Coronary artery (tissue), 2 donors: ENCODE data around the gene SPARCL1.

ENCODE experiments used
- DNase-seq: peaks from one replicate; pipeline ENCODE4 v3.0.0-alpha.2; 2017; ENCODE audit warnings: low spot score
- H3K27ac ChIP-seq, 2 donors: fragments of 200-600 bp; sonication (generic); one replicate each; pipeline ENCODE4 v1.5.1; 2016 to 2019
- H3K4me3 ChIP-seq: fragments of 200-600 bp; sonication (generic); 2 replicates; pipeline ENCODE4 v1.5.1; 2016; ENCODE audit warnings: mild to moderate bottlenecking, moderate library complexity
- TF ChIP-seq, protein P1 (sequence below): fragments of 200-600 bp; sonication (generic); IDR thresholded peaks from one replicate; pipeline ENCODE4 v1.5.1; 2019; ENCODE audit warnings: antibody characterized with exemption

SPARCL1 gene

DNA sequence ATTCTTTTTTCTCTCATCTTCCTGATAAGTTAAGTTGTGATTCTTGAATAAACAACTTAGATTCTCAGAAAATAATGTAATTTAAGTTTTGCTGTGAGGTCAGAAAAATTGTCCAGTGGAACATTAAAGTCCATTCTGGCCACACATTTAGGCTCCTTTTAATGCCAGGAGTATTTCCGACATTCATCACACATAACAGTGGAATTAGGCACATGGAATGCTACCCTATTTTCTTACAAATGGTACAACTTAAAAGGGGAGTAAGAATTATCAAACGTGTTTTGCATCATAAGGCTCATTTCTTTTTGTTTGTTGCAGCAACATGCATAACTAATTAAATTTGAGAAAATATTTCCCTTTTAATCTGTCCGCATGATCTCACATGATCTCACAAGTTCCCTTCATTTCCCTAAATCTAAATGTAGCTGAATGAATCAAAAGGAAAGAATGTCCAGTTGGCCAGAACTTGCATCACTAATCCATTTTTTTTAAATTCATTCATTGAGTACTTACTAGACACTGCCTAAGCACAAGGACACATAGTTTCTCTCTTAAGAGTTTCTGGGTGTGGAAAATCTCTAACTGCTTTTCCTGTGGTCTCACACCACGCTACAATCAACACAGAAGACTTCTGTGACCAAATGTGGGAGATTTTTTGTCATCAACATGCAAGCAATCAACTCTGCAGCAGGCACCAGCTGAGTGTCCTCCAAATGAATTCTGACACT lies 22.0 kb downstream of the SPARCL1 start:
- TF ChIP-seq, protein P1, sequence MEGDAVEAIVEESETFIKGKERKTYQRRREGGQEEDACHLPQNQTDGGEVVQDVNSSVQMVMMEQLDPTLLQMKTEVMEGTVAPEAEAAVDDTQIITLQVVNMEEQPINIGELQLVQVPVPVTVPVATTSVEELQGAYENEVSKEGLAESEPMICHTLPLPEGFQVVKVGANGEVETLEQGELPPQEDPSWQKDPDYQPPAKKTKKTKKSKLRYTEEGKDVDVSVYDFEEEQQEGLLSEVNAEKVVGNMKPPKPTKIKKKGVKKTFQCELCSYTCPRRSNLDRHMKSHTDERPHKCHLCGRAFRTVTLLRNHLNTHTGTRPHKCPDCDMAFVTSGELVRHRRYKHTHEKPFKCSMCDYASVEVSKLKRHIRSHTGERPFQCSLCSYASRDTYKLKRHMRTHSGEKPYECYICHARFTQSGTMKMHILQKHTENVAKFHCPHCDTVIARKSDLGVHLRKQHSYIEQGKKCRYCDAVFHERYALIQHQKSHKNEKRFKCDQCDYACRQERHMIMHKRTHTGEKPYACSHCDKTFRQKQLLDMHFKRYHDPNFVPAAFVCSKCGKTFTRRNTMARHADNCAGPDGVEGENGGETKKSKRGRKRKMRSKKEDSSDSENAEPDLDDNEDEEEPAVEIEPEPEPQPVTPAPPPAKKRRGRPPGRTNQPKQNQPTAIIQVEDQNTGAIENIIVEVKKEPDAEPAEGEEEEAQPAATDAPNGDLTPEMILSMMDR = no peak
- Histone ChIP-seq H3K27ac (peak overlapping the region; percentile 46 to 80), H3K4me3 (no peak overlapping the region)
- no peak for DNase-seq

DNA sequence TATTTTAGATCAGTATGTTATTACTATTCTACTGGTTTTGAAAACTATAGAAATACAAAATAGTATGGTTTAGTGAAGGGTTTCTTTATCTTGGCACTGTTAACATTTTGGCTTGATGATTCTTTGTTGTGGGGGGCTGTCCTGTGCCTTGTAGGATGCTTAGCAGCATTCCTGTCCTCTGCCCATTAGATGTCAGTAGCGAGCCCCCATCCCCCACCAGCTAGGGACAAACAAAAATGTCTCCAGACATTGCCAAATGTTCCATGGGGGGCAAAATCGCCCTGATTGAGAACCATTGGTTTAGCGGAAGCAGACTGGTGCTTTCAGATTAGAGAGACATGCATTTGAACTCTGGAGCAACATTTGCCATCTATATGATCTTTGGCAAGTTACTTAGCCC lies 23.3 kb downstream of the SPARCL1 start:
- DNase-seq = no peak
- Histone ChIP-seq H3K27ac (peak overlapping the region; percentile 46 to 80), H3K4me3 (no peak overlapping the region)
- TF ChIP-seq, protein P1 = no peak

DNA sequence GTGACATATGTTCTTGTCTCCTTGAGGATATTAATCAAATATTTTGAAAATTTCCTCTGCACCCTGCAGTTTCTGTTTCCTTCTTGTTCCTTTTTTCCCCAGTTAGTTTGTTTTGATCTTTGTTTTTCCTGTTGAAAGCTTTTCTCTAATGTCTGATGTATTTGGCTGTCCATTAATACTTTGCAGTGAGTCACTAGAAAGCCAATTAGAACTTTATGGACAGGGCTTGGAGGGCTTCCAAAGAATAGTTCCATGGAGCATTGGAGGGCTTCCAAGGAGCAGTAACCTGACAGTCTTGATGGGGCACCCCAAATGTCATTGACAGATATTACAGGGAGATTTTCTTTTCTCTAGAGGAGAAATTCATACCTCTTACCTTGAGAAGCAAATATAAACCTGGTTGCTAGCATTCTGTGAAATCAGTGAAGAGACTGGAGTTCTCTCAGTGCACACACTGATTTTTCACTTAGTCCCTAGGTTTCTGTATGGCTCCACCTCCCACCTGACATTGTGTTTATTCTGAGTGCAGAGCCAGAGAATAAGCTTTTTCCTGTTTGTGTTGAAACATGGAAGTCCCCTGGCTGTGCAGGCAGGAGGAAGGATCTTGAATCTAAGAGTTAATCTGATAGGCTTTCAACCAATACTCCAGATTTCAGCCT lies 26.5 kb downstream of the SPARCL1 start:
- H3K27ac ChIP-seq = peak overlapping the region; percentile 21 to 40
- TF ChIP-seq, protein P1 = no peak
- H3K4me3 ChIP-seq = no peak overlapping the region
- no peak for DNase-seq

DNA sequence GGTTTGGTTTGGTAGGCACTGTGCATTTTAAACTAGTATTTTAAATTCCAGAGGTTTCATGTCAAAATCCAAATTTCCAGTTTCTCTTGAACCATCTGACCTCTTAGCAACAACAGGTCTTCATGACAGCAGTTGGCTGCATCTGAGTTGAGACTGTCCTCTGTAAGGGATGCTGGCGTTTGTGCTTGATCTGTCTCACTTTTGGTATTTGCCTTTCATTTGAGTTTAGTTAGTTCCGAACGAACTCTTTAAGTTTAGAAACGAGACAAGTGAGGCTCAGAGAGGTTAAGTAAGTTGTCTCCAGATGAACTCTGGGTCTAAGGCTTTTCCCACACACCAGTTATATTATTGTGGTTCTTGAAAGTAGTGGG lies 29.1 kb downstream of the SPARCL1 start:
- peak overlapping the region in 1 of 2 donors; percentile 19 for H3K27ac ChIP-seq
- DNase-seq = no peak
- TF ChIP-seq, protein P1 = no peak
- no peak overlapping the region for H3K4me3 ChIP-seq

DNA sequence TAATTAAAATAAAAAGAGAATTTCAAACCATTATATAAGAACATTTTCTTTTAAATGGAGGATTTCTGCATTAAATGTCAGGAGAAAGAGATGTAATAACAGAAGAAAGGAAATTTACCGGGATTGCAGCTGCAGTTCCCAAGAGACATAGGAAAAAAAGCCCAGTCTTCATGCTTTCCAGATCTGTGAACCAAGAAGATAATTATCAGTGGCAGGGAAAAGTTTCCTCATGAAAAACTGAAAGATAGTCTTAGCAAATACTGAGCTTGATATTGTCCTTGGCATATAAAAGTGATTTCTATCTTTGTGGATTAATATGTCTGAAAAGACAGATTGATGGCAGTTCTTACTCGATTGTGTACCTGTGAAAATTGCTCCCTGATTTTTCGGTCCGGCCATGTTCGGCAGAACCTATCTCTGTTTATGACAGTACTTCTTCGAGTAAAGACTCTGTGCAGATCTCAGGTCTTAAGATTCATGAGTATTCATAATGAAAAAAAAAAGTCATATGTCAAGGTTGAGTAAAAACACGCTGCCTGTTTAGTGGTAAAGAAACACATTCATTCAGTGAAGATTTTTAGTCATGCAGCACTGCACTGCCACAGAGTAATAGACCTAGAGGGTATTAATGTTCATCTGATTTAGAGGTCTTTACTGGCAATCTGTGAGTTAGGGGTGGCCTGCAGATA lies 29.6 kb downstream of the SPARCL1 start:
- DNase-seq = no peak
- no peak overlapping the region for H3K4me3 ChIP-seq
- TF ChIP-seq, protein P1 = no peak

DNA sequence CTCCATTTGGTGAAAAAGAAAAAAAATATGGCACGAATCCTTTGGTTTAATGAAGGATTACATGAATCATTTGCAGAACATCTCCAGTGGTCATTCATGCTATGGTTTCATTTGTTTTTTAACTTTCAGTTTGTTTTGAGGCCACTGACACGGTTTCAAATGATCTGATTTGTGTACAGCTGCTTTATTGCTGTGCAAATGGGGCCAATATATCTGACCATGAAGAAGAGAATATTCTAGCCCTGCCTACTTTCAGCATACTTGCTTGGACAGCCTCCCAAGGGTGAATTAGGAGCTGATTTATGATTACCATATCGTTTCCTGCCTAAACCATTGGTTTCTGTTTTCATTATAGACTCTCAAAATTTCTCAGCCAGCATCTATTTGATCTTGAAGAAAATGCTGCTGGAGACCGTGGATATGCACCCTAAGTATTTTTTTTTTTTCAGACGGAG lies 30.7 kb downstream of the SPARCL1 start:
- peak overlapping the region; percentile 32 to 70 for H3K27ac ChIP-seq
- no peak for DNase-seq
- H3K4me3 ChIP-seq = no peak overlapping the region
- TF ChIP-seq, protein P1 = no peak

More for the DNA sequence above, 29.6 kb downstream of the SPARCL1 start:
- H3K27ac ChIP-seq = peak overlapping the region in 1 of 2 donors; percentile 19
